ENCODE data around the gene MTM1. TPM values are rescaled to one million over a fixed set of nuclear protein-coding genes. Genes with fewer than 3 reads are reported as not detected.

Gene MTM1
- total and polyA plus RNA-seq, 2 experiments from 2014 or later: 3.2 to 8.7 TPM

- DNase-seq (ENCODE audit: low spot score) (no peak), ATAC-seq (no peak)
- H3K4me2 ChIP-seq: no peak overlapping the region
- no peak overlapping the region for H3K4me3 Mint-ChIP-seq
- peaks cover 9% of the 10 kb centered on the region; the same call in 1 of the 2 replicates for H3K79me2 ChIP-seq (replicated peaks; ENCODE audit: insufficient read depth)
- H3K27ac ChIP-seq (ENCODE audit: low read depth): no peak overlapping the region
- H3K27me3 ChIP-seq (ENCODE audit: insufficient read depth): no peaks in the 10 kb centered on the region
- no peak overlapping the region for H3K4me3 ChIP-seq
- H3K36me3 Mint-ChIP-seq (ENCODE audit: low read depth): peaks cover 7% of the 10 kb centered on the region; the same call in 1 of the 3 replicates
- H3K4me1 Mint-ChIP-seq: no peaks in the 10 kb centered on the region
- TF ChIP-seq NANOG (IDR thresholded peaks at IDR 0.05; ENCODE audit: borderline replicate concordance): no peak
- no peaks in the 10 kb centered on the region for H3F3A ChIP-seq (replicated peaks; ENCODE audit: low read depth)
- H3K9me3 Mint-ChIP-seq: no peaks in the 10 kb centered on the region
- no peaks in the 10 kb centered on the region for H3K9me2 ChIP-seq (ENCODE audit: insufficient read depth)
- no peak overlapping the region for H3K27ac Mint-ChIP-seq
- no peaks in the 10 kb centered on the region for H4K20me1 ChIP-seq (replicated peaks; ENCODE audit: insufficient read depth)
- H3K27me3 Mint-ChIP-seq (ENCODE audit: insufficient read depth, low read depth, poor library complexity): no peaks in the 10 kb centered on the region
- H3K36me3 ChIP-seq (ENCODE audit: insufficient read depth): no peaks in the 10 kb centered on the region
- H3K4me1 ChIP-seq (ENCODE audit: insufficient read depth): no peaks in the 10 kb centered on the region
- no peak overlapping the region for H2AFZ ChIP-seq
These were observed 133.0 kb downstream of the MTM1 start for GRCh38 chrX:150701377-150701776.

- ATAC-seq: no peak
- Histone ChIP-seq H3K27me3 (ENCODE audit: insufficient read depth) (no peaks in the 10 kb centered on the region), H3F3A (replicated peaks; ENCODE audit: low read depth) (no peaks in the 10 kb centered on the region), H3K9me2 (ENCODE audit: insufficient read depth) (no peaks in the 10 kb centered on the region), H4K20me1 (replicated peaks; ENCODE audit: insufficient read depth) (no peaks in the 10 kb centered on the region), H3K36me3 (ENCODE audit: insufficient read depth) (no peaks in the 10 kb centered on the region), H3K79me2 (replicated peaks; ENCODE audit: insufficient read depth) (no peaks in the 10 kb centered on the region; the same call in 1 of the 2 replicates), H2AFZ (no peak overlapping the region), H3K4me3 (no peak overlapping the region), H3K4me2 (no peak overlapping the region), H3K27ac (ENCODE audit: low read depth) (no peak overlapping the region), H3K4me1 (ENCODE audit: insufficient read depth) (no peaks in the 10 kb centered on the region)
- Mint-ChIP-seq H3K27ac (no peak overlapping the region; the same call in 1 of the 2 replicates), H3K36me3 (ENCODE audit: low read depth) (peaks cover 7% of the 10 kb centered on the region; the same call in 1 of the 3 replicates), H3K4me1 (no peaks in the 10 kb centered on the region), H3K27me3 (ENCODE audit: insufficient read depth, low read depth, poor library complexity) (no peaks in the 10 kb centered on the region), H3K4me3 (no peak overlapping the region), H3K9me3 (no peaks in the 10 kb centered on the region)
- DNase-seq (ENCODE audit: low spot score): no peak
- TF ChIP-seq ZNF331 (CRISPR knock-in tag; IDR thresholded peaks at IDR 0.05; ENCODE audit: low read depth) (no peak), EZH2 (IDR thresholded peaks at IDR 0.05; ENCODE audit: low read depth, unreplicated experiment) (no peak), STAT1 (IDR thresholded peaks at IDR 0.05; ENCODE audit: unreplicated experiment) (no peak), CREB1 (CRISPR knock-in tag; IDR thresholded peaks at IDR 0.05; ENCODE audit: low read depth) (no peak), NANOG (IDR thresholded peaks at IDR 0.05; ENCODE audit: borderline replicate concordance) (no peak), ETS1 (IDR thresholded peaks at IDR 0.05) (no peak), CTCF (conservative IDR thresholded peaks at IDR 0.05; ENCODE audit: low read depth in 2 of 2) (no peak)
These were observed 134.7 kb downstream of the MTM1 start for GRCh38 chrX:150702966-150703694.
